ENCODE measurements around the gene MCTP1.

GRCh38 chr5:95059636-95060035, 225.3 kb downstream of the MCTP1 start:
- no peak for TF ChIP-seq CTCF (conservative IDR thresholded peaks at IDR 0.05; ENCODE audit: low read depth, low read length)
- TF ChIP-seq EZH2phosphoT487 (IDR thresholded peaks at IDR 0.05; ENCODE audit: borderline replicate concordance, low read length) = no peak
